Umbilical cord (tissue), 1 donor: ENCODE data around the gene OLAH. TPM values are rescaled to one million over a fixed set of nuclear protein-coding genes. Genes with fewer than 3 reads are reported as not detected.

Experiments
- total RNA-seq: library from RNA; depleted of rRNA; stranded (reverse); fragments of >200 nt; gene quantifications from one replicate; pipeline ENCODE4 v1.2.3, GENCODE V29; 2014; ENCODE audit warnings: low replicate concordance; ENCODE audit not compliant: insufficient read depth

Gene OLAH
- total RNA-seq, 1 donor from 2014 or later = 13.2 TPM

Other genes with a start within 250 kb of the OLAH start
- not detected for gene CDNF, start 205.9 kb upstream of the OLAH start, total RNA-seq
- gene HSPA14, start 205.6 kb upstream of the OLAH start, total RNA-seq = 11.3 TPM
- gene MSANTD7, start 205.6 kb upstream of the OLAH start, total RNA-seq = 14.9 TPM
- gene SUV39H2, start 165.1 kb upstream of the OLAH start, total RNA-seq = 14.0 TPM
- 18.5 TPM for gene DCLRE1C, start 89.8 kb upstream of the OLAH start, total RNA-seq
- gene MEIG1, start 84.6 kb upstream of the OLAH start, total RNA-seq = not detected
- 1.9 TPM for gene ACBD7, start 44.8 kb downstream of the OLAH start, total RNA-seq
- gene RPP38, start 53.4 kb downstream of the OLAH start, total RNA-seq = 12.5 TPM
- gene NMT2, start 124.8 kb downstream of the OLAH start, total RNA-seq = 16.9 TPM